Hematopoietic multipotent progenitor cell treated with erythropoietin and hydrocortisone succinate and interleukin-3 and kit ligand, for 4 days (in vitro differentiated cells): ENCODE data around the gene RGS3.

Source experiments
- DNase-seq: peaks from one replicate; pipeline ENCODE4 v3.0.0-alpha.2; 2015

The RGS3 gene

GRCh38 chr9:113590991-113591898, 127.7 kb downstream of the RGS3 start:
- peak; percentile 91 for DNase-seq

DNA sequence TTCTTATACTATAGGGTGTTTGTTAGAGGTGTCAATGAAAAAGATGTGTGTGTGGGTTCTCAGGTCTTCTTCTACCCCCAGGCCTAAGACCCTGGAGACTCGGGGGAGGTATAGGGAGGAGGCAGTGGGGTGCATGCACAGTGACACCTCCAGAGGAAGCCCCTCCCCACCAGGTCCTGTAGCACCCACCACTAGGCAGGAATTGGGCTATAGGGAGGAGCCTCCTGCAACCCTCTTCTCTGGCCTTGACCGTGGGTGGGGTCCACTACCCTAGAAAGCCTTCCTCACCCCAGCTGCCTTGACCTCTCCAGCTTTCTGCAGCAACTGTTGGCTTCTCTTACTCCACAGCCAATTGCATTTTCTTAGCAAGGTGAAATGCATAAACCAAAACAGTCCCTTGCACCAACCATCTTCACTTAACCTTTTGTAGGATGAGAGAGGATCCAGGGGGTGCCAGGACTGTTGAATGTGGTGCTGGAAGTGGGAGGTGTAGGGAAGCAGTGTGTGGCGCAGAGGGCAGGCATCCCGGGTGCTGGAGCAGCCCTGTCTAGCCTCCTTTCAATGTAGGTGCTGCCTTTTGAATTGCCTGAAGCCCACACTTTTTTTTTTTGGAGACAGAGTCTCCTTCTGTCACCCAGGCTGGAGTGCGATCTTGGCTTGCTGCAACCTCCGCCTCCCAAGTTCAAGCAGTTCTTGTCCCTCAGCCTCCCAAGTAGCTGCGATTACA, 128.5 kb downstream of the RGS3 start:
- no peak for DNase-seq

DNA sequence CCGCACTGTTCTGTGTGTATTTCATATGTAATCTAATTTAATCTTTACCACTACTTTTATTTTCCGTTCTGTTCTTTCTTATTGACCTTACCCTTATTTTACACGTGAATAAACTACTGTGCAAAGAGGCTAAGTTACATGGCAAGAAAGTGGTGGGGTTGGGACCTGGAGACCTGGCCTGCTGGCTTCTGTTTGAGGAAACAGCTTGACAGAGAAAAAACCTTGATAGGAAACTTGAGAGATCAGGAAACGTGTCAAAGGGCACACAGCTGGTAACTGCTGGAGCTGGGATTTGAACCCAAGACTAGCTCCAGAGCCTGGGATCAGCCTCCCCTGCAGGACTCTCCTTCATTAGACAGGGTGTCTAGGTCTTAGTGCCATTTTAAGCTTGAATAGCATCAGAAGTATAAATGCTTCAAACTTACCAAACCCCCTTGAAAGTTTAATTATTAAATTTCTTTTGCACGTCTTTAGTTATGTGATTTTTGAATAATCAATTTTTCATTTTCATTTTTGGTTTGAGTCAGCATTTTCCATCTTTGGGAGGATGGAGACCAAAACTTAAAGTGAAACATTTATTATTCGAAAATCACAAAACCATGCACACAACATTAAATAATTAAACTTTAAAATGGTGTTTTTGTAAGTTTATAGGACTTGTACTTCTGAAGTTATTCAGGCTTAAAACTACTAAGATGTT, 129.5 kb downstream of the RGS3 start:
- no peak for DNase-seq

- peak; percentile 92 for DNase-seq
Observed at GRCh38 chr9:113593682-113594281, 130.3 kb downstream of the RGS3 start.

DNA sequence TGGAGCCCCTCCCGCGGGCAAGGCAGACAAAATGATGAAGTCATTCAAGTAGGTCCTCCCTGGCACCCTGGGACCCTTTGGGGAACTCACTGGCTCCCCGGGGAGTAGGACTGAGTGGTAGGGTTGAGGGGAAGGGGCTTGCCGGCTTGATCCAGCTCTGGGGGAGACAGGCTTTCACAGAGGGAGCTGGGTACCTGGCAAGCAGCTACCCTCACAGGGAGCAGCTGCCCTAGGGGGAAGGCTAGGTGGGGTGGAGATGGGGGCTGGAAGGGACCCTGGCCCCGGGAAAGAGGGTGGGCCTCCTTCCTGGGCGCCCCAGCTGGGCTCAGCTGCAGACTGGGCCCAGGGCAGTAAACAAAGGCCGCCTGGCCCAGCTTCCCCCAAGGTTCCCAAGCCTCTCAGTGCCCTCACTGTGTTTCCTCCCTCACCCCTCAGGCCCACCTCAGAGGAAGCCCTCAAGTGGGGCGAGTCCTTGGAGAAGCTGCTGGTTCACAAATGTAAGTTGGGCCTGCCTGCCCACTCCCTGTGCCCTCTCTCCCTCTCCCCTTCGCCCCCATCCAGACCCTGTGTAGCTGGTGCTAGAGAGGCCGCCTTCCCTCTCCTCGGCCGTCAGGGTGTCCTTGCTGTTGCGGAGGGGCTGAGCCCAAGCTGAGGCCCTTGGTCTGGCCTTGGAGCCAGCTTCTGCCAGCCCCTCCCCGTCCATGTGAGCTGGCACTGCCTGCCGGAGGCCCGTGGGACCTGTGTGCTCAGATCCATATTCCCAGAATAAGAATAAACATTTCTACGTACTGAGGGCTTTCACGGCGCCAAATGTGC, 131.2 kb downstream of the RGS3 start:
- DNase-seq: no peak

- DNase-seq: no peak
Observed at GRCh38 chr9:113596616-113597320, 133.2 kb downstream of the RGS3 start.

DNA sequence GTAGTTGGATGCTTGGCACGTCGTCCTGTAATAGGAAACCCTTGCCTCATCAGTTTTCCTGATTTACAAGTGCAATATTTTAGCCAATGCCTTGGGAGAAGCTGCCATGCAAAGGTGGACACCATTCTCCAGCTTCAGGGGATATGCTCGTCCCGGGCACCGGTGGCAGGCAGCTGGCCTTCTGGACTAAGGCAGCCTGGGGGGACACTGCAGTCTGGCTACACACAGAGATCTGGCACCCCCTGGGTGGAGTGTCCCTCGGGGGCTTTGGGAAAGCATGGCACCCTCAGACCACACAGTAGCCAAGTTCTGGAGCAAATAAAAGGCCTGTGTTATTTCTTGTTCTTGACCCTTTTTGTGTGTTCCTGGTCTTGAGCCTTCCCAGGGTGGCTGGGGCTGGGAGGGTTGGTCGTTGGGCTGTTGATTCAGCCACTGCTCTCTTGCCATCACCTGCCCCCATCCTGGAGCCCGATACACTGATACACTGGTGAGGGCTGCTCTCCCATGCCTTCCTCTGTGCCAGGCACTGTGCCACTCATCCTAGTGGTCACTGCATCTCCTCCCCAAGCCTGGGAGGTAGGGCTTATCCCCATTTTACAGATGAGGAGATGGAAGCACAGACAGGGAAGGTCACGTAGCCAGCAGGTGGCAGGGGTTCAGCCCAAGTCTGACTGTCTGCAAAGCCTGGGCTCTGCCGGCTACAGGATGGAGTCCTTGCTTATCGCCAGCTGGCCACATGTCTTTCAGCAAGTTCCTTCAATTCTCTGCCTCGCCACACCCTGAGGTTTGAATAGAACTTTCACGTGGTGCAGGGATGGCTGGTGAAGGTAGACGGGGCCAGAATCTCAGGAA, 134.1 kb downstream of the RGS3 start:
- DNase-seq: peak; percentile 37

DNA sequence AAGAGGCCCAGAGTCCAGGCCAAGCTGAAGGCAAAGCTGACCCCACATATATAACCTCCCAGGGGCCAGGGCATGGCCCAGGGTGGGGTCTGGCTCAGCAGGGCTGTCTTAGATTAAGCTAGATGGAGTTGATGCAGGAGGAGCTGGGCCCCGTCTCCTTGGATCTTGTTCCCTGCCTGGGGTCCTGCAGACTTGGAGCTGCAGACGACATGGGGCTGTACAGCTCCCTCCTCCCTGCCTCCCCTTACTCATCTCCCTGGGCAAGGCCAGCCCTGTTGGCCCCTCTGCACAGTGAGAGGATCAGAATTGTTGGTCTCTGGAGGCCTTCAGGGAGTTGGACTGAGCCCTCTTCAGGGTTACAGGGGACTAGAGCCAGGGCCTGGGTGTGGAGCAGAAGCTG, 134.9 kb downstream of the RGS3 start:
- DNase-seq: no peak

- no peak for DNase-seq
Observed at GRCh38 chr9:113598883-113599282, 135.4 kb downstream of the RGS3 start.

GRCh38 chr9:113599646-113600022, 136.1 kb downstream of the RGS3 start:
- no peak for DNase-seq

GRCh38 chr9:113600023-113600823, 136.7 kb downstream of the RGS3 start:
- DNase-seq: no peak

GRCh38 chr9:113600871-113601614, 137.5 kb downstream of the RGS3 start:
- DNase-seq: no peak

GRCh38 chr9:113601656-113602055, 138.1 kb downstream of the RGS3 start:
- no peak for DNase-seq

- DNase-seq: peak; percentile 86
Observed at GRCh38 chr9:113602126-113603047, 138.9 kb downstream of the RGS3 start.

- DNase-seq: no peak
Observed at GRCh38 chr9:113603048-113603375, 139.5 kb downstream of the RGS3 start.

GRCh38 chr9:113603773-113604172, 140.2 kb downstream of the RGS3 start:
- no peak for DNase-seq

DNA sequence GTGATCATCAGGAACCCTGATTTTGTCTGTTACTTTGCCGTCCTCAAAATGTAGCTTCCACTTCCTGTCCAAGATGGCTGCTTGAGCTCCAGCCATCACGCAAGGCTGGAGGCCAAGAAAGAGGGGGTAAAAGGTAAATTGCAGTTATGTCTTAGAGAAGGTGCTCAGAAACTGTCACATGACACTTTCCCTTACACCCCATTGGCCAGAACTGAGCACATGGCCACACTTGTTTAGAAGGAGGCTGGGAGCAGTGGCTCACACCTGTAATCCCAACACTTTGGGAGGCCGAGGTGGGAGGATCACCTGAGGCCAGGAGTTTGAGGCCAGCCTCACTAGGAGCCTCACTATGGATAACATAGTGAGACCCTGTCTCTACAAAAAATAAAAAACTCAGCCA, 140.9 kb downstream of the RGS3 start:
- DNase-seq: no peak

- DNase-seq: no peak
Observed at GRCh38 chr9:113606510-113606909, 143.0 kb downstream of the RGS3 start.
